ACC112 (cell line): Measurements from ENCODE around the gene ODAD2.
A peak's percentile ranks its signal among the peaks of the same experiment; 100 is the strongest.
"Not testable (repeated sequence)": the region's sequence is repeated elsewhere in the genome, so short reads cannot be mapped to it uniquely, and the experiment has no call there.

ENCODE experiments used
- H2AFZ ChIP-seq: fragments of 200-600 bp; sonication (generic); one replicate; pipeline ENCODE4 v1.6.0; 2017; ENCODE audit warnings: antibody characterized with exemption, low read length; ENCODE audit not compliant: unreplicated experiment
- H3K27ac ChIP-seq: fragments of 200-600 bp; sonication (generic); 2 replicates; pipeline ENCODE4 v1.5.1; 2014; ENCODE audit warnings: low read depth, mild to moderate bottlenecking, antibody characterized with exemption, low read length, moderate library complexity
- H3K27me3 ChIP-seq: fragments of 200-600 bp; sonication (generic); 2 replicates; pipeline ENCODE4 v1.6.1; 2014; ENCODE audit warnings: mild to moderate bottlenecking, antibody characterized with exemption, low read length, moderate library complexity, mixed read lengths; ENCODE audit not compliant: insufficient read depth
- H3K36me3 ChIP-seq: fragments of 200-600 bp; sonication (generic); 2 replicates; pipeline ENCODE4 v1.6.1; 2016; ENCODE audit warnings: mild to moderate bottlenecking, antibody characterized with exemption, low read length, moderate library complexity, mixed read lengths; ENCODE audit not compliant: insufficient read depth
- H3K4me1 ChIP-seq: fragments of 200-600 bp; sonication (generic); one replicate; pipeline ENCODE4 v1.6.1; 2016; ENCODE audit warnings: low read length, mixed read lengths; ENCODE audit not compliant: insufficient read depth, unreplicated experiment, control insufficient read depth
- H3K4me3 ChIP-seq: fragments of 200-600 bp; sonication (generic); 2 replicates; pipeline ENCODE4 v1.5.1; 2014; ENCODE audit warnings: mild to moderate bottlenecking, low read depth, low read length
- H3K79me2 ChIP-seq: fragments of 200-600 bp; sonication (generic); one replicate; pipeline ENCODE4 v1.6.0; 2016; ENCODE audit warnings: low read length; ENCODE audit not compliant: control insufficient read depth, unreplicated experiment, insufficient read depth

Gene ODAD2

GRCh38 chr10:28008054-28008453 is 9.2 kb upstream of the ODAD2 start:
- H3K79me2 ChIP-seq, result no peaks in the 10 kb centered on the region
- no peak overlapping the region for H3K4me3 ChIP-seq
- no peak overlapping the region for H2AFZ ChIP-seq
- H3K27ac ChIP-seq, result no peak overlapping the region
- H3K4me1 ChIP-seq, result no peaks in the 10 kb centered on the region
- H3K36me3 ChIP-seq, result no peaks in the 10 kb centered on the region
- peaks cover 27% of the 10 kb centered on the region; the same call in 1 of the 2 replicates for H3K27me3 ChIP-seq

GRCh38 chr10:28001353-28001752 is 2.5 kb upstream of the ODAD2 start:
- Histone ChIP-seq H3K27ac (no peak overlapping the region), H3K79me2 (no peaks in the 10 kb centered on the region), H3K36me3 (no peaks in the 10 kb centered on the region), H3K4me3 (no peak overlapping the region), H3K27me3 (peaks cover 35% of the 10 kb centered on the region), H3K4me1 (no peaks in the 10 kb centered on the region), H2AFZ (no peak overlapping the region)

- Histone ChIP-seq H3K36me3 (no peaks in the 10 kb centered on the region), H2AFZ (peak overlapping the region; percentile 72)
These were observed 513 bp downstream of the ODAD2 start for GRCh38 chr10:27998178-27998953.

GRCh38 chr10:27997865-27998177 is 1.1 kb downstream of the ODAD2 start:
- no peaks in the 10 kb centered on the region for H3K79me2 ChIP-seq
- H2AFZ ChIP-seq, result peak overlapping the region; percentile 72
- no peak overlapping the region for H3K27ac ChIP-seq

More at GRCh38 chr10:27998178-27998953, 513 bp downstream of the ODAD2 start:
- Histone ChIP-seq H3K79me2 (no peaks in the 10 kb centered on the region), H3K27me3 (peaks cover 30% of the 10 kb centered on the region), H3K27ac (no peak overlapping the region), H3K4me3 (peak overlapping the region; percentile 72), H3K4me1 (no peaks in the 10 kb centered on the region)

GRCh38 chr10:27995311-27995710 is 3.6 kb downstream of the ODAD2 start:
- Histone ChIP-seq H3K4me3 (no peak overlapping the region), H3K36me3 (no peaks in the 10 kb centered on the region), H2AFZ (no peak overlapping the region), H3K79me2 (no peaks in the 10 kb centered on the region), H3K27me3 (peaks cover 16% of the 10 kb centered on the region; the same call in 1 of the 2 replicates), H3K27ac (no peak overlapping the region), H3K4me1 (no peaks in the 10 kb centered on the region)

More at GRCh38 chr10:27997865-27998177, 1.1 kb downstream of the ODAD2 start:
- no peaks in the 10 kb centered on the region for H3K4me1 ChIP-seq
- H3K36me3 ChIP-seq, result no peaks in the 10 kb centered on the region
- H3K27me3 ChIP-seq, result peaks cover 24% of the 10 kb centered on the region
- peak overlapping the region; percentile 72 for H3K4me3 ChIP-seq

GRCh38 chr10:27989357-27989756 is 9.5 kb downstream of the ODAD2 start:
- not testable (repeated sequence) for H3K27ac ChIP-seq, H3K36me3 ChIP-seq, H3K4me3 ChIP-seq, H3K79me2 ChIP-seq, H3K27me3 ChIP-seq, H3K4me1 ChIP-seq, H2AFZ ChIP-seq

GRCh38 chr10:27986821-27987220 is 12.1 kb downstream of the ODAD2 start:
- H3K79me2 ChIP-seq, result no peaks in the 10 kb centered on the region
- no peaks in the 10 kb centered on the region for H3K36me3 ChIP-seq
- H3K27me3 ChIP-seq, result peaks cover 13% of the 10 kb centered on the region
- no peaks in the 10 kb centered on the region for H3K4me1 ChIP-seq
- no peak overlapping the region for H3K4me3 ChIP-seq
- H3K27ac ChIP-seq, result no peak overlapping the region
- H2AFZ ChIP-seq, result no peak overlapping the region

- no peak overlapping the region for H3K27ac ChIP-seq
- H3K36me3 ChIP-seq, result no peaks in the 10 kb centered on the region
- no peaks in the 10 kb centered on the region for H3K79me2 ChIP-seq
- no peak overlapping the region for H3K4me3 ChIP-seq
- peaks cover 18% of the 10 kb centered on the region for H3K27me3 ChIP-seq
- H2AFZ ChIP-seq, result no peak overlapping the region
- no peaks in the 10 kb centered on the region for H3K4me1 ChIP-seq
These were observed 15.9 kb downstream of the ODAD2 start for GRCh38 chr10:27982875-27983543.

- Histone ChIP-seq H3K36me3 (no peaks in the 10 kb centered on the region), H3K27ac (no peak overlapping the region), H3K27me3 (peaks cover 19% of the 10 kb centered on the region), H3K4me3 (no peak overlapping the region), H2AFZ (no peak overlapping the region), H3K4me1 (no peaks in the 10 kb centered on the region), H3K79me2 (no peaks in the 10 kb centered on the region)
These were observed 17.1 kb downstream of the ODAD2 start for GRCh38 chr10:27981744-27982143.

GRCh38 chr10:27970795-27971194 is 28.1 kb downstream of the ODAD2 start:
- not testable (repeated sequence) for H3K79me2 ChIP-seq, H3K36me3 ChIP-seq, H3K27me3 ChIP-seq, H3K4me3 ChIP-seq, H2AFZ ChIP-seq, H3K4me1 ChIP-seq, H3K27ac ChIP-seq

GRCh38 chr10:27969931-27970330 is 28.9 kb downstream of the ODAD2 start:
- H3K4me1 ChIP-seq, H3K4me3 ChIP-seq, H3K27me3 ChIP-seq, H3K79me2 ChIP-seq, H2AFZ ChIP-seq, H3K36me3 ChIP-seq, H3K27ac ChIP-seq: not testable (repeated sequence)
